WTC11 (cell line): ENCODE data around the gene ANTXRL. TPM values are rescaled to one million over a fixed set of nuclear protein-coding genes. Genes with fewer than 3 reads are reported as not detected.

Source experiments
- ATAC-seq: fragments of 200-7000 bp; cut with Tn5 transposase; 2 replicates; pipeline ENCODE4 v1.10.0; 2021; ENCODE audit warnings: mild to moderate bottlenecking, moderate library complexity
- CTCF ChIA-PET: fragments of 300-600 bp; sonication (Branson Sonifier 250); formaldehyde crosslinking; loops from one replicate; lab custom pipeline; 2021; ENCODE audit warnings: antibody characterized with exemption; lab: Charles Lee
- POLR2A ChIA-PET: fragments of 350-600 bp; sonication (Branson Sonifier 250); formaldehyde crosslinking; loops from one replicate; lab custom pipeline; 2021; ENCODE audit warnings: antibody characterized with exemption; lab: Charles Lee
- DNase-seq: peaks from one replicate; pipeline ENCODE4 v3.0.0; 2021; ENCODE audit warnings: low spot score
- H3K27ac Mint-ChIP-seq: 2 replicates; pipeline ENCODE4 v1.8.0; 2021; ENCODE audit warnings: mixed read lengths
- H3K27me3 Mint-ChIP-seq: 2 replicates; pipeline ENCODE4 v1.8.0; 2021; ENCODE audit warnings: low read depth, mild to moderate bottlenecking, moderate library complexity, mixed read lengths
- H3K36me3 Mint-ChIP-seq: 2 replicates; pipeline ENCODE4 v1.8.0; 2021; ENCODE audit warnings: mixed read lengths
- H3K4me1 Mint-ChIP-seq: 2 replicates; pipeline ENCODE4 v1.8.0; 2022; ENCODE audit warnings: mixed read lengths
- H3K4me3 Mint-ChIP-seq: 2 replicates; pipeline ENCODE4 v1.8.0; 2021; ENCODE audit warnings: mild to moderate bottlenecking, moderate library complexity, mixed read lengths
- H3K9me3 Mint-ChIP-seq: 2 replicates; pipeline ENCODE4 v1.8.0; 2021; ENCODE audit warnings: mixed read lengths
- E2F5 ChIP-seq: sonication (generic); formaldehyde crosslinking; IDR thresholded peaks from 2 replicates; pipeline ENCODE4 v1.8.1; 2022; ENCODE audit warnings: mild to moderate bottlenecking, moderate library complexity, missing genetic modification reagents
- ESRRA ChIP-seq: sonication (generic); formaldehyde crosslinking; IDR thresholded peaks from 2 replicates; pipeline ENCODE4 v1.8.1; 2022; ENCODE audit warnings: mild to moderate bottlenecking, missing genetic modification reagents, borderline replicate concordance
- FOXP1 ChIP-seq: sonication (generic); formaldehyde crosslinking; IDR thresholded peaks from 2 replicates; pipeline ENCODE4 v1.8.0; 2022; ENCODE audit warnings: missing genetic modification reagents, mild to moderate bottlenecking, moderate library complexity, borderline replicate concordance
- GTF2I ChIP-seq: fragments of 250-450 bp; sonication (Bioruptor Pico); conservative IDR thresholded peaks from 2 replicates; pipeline ENCODE4 v1.4.0; 2021; ENCODE audit warnings: mild to moderate bottlenecking
- JAZF1 ChIP-seq: fragments of 250-450 bp; sonication (Bioruptor Pico); IDR thresholded peaks from 2 replicates; pipeline ENCODE4 v1.9.0; 2021; ENCODE audit warnings: moderate library complexity, mild to moderate bottlenecking, inconsistent platforms
- KAT7 ChIP-seq: sonication (generic); formaldehyde crosslinking; IDR thresholded peaks from 2 replicates; pipeline ENCODE4 v1.8.1; 2023; ENCODE audit warnings: missing genetic modification reagents, mild to moderate bottlenecking, borderline replicate concordance
- MYBL2 ChIP-seq: sonication (generic); formaldehyde crosslinking; IDR thresholded peaks from 2 replicates; pipeline ENCODE4 v1.8.1; 2023; ENCODE audit warnings: mild to moderate bottlenecking, moderate library complexity, missing genetic modification reagents
- NFATC4 ChIP-seq: fragments of 250-450 bp; sonication (Bioruptor Pico); IDR thresholded peaks from 2 replicates; pipeline ENCODE4 v1.9.0; 2021; ENCODE audit warnings: mild to moderate bottlenecking
- NR2C2 ChIP-seq: sonication (generic); formaldehyde crosslinking; IDR thresholded peaks from 2 replicates; pipeline ENCODE4 v1.8.0; 2022; ENCODE audit warnings: mild to moderate bottlenecking, missing genetic modification reagents
- RELA ChIP-seq: sonication (generic); formaldehyde crosslinking; IDR thresholded peaks from 2 replicates; pipeline ENCODE4 v1.8.1; 2022; ENCODE audit warnings: missing genetic modification reagents, mild to moderate bottlenecking, borderline replicate concordance
- RORB ChIP-seq: fragments of 250-450 bp; sonication (Bioruptor Pico); IDR thresholded peaks from 2 replicates; pipeline ENCODE4 v1.9.0; 2021; ENCODE audit warnings: mild to moderate bottlenecking
- STAT6 ChIP-seq: sonication (generic); formaldehyde crosslinking; conservative IDR thresholded peaks from 2 replicates; pipeline ENCODE4 v1.8.1; 2023; ENCODE audit warnings: mild to moderate bottlenecking, low read depth, missing genetic modification reagents, moderate library complexity
- TP53 ChIP-seq: sonication (generic); formaldehyde crosslinking; IDR thresholded peaks from 2 replicates; pipeline ENCODE4 v1.8.1; 2023; ENCODE audit warnings: mild to moderate bottlenecking, missing genetic modification reagents
- ZNF396 ChIP-seq: fragments of 250-450 bp; sonication (Bioruptor Pico); IDR thresholded peaks from 2 replicates; pipeline ENCODE4 v1.8.0; 2021; ENCODE audit warnings: mild to moderate bottlenecking, moderate library complexity, borderline replicate concordance
- ZNF416 ChIP-seq: fragments of 250-450 bp; sonication (Bioruptor Pico); IDR thresholded peaks from 2 replicates; pipeline ENCODE4 v1.9.0; 2021; ENCODE audit warnings: mild to moderate bottlenecking, inconsistent platforms
- total RNA-seq: library from RNA; stranded (reverse); gene quantifications from 3 replicates; pipeline ENCODE4 v1.2.3, GENCODE V29; 2021
- TF ChIP-seq, protein P1 (sequence below): fragments of 250-450 bp; sonication (Bioruptor Pico); conservative IDR thresholded peaks from 2 replicates; pipeline ENCODE4 v1.9.0; 2021; ENCODE audit warnings: mild to moderate bottlenecking
- TF ChIP-seq, protein P2 (sequence below): sonication (generic); formaldehyde crosslinking; IDR thresholded peaks from 2 replicates; pipeline ENCODE4 v1.8.0; 2022; ENCODE audit warnings: mild to moderate bottlenecking, missing genetic modification reagents
- TF ChIP-seq, protein P3 (sequence below): sonication (generic); formaldehyde crosslinking; IDR thresholded peaks from 2 replicates; pipeline ENCODE4 v1.8.1; 2022; ENCODE audit warnings: missing genetic modification reagents, borderline replicate concordance

The ANTXRL gene
- total RNA-seq, 1 experiment from 2014 or later: not detected

- POLR2A ChIA-PET: no interaction called here
- ATAC-seq (no peak), DNase-seq (no peak)
- Mint-ChIP-seq H3K27ac (no peak overlapping the region), H3K27me3 (no peaks in the 10 kb centered on the region), H3K4me3 (no peak overlapping the region), H3K9me3 (no peaks in the 10 kb centered on the region), H3K4me1 (no peaks in the 10 kb centered on the region)
- TF ChIP-seq TP53: no peak
- no peak for TF ChIP-seq RORB (CRISPR knock-in tag)
- no peak for TF ChIP-seq JAZF1
- TF ChIP-seq, all 79 proteins: peak for 0
- H3K36me3 Mint-ChIP-seq: no peaks in the 10 kb centered on the region
- CTCF ChIA-PET: interaction anchor here (1.3 kb wide), 1 partner anchor 37 kb away, joined by 6 read pairs; no protein-coding TSS in a partner anchor
These were observed 20.4 kb upstream of the ANTXRL start for GRCh38 chr10:46266306-46266985.

DNA sequence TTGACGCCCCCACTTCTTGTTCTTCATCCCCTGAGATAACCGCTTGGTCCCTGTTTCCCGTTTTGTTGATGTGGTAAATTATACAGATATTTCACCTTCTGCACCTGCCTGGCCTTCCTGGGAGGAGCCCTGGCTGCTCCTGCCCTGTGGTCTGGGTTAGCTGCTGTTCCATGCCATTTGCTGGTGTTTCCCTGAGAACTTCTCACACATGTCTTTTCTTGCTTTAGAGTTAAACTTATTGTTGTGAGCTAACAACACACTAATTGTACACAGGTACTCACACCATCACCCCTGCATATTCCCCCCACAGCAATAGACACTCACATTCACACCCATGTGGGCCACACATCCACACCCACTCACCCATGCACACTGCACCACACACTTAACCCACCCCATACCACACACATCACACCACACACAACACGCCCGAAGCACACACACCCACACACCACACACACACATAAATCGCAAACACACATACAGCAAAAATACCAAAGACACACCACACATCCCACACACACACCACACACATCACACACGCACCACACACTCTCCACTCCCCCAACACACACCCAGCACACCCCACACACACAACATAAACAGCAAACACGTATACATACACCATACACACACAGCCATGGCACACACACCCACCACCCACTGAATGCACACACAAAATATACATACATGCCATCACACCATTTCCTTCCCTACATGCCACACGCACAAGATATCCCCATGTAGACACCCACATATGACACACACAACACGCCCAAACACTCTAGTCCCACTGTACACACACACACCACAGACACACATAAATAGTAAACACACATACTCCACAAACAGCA lies 19.4 kb upstream of the ANTXRL start:
- TF ChIP-seq STAT6: no peak
- no peak for TF ChIP-seq ZNF396 (CRISPR knock-in tag)
- no peak for TF ChIP-seq MYBL2
- TF ChIP-seq, protein P1, sequence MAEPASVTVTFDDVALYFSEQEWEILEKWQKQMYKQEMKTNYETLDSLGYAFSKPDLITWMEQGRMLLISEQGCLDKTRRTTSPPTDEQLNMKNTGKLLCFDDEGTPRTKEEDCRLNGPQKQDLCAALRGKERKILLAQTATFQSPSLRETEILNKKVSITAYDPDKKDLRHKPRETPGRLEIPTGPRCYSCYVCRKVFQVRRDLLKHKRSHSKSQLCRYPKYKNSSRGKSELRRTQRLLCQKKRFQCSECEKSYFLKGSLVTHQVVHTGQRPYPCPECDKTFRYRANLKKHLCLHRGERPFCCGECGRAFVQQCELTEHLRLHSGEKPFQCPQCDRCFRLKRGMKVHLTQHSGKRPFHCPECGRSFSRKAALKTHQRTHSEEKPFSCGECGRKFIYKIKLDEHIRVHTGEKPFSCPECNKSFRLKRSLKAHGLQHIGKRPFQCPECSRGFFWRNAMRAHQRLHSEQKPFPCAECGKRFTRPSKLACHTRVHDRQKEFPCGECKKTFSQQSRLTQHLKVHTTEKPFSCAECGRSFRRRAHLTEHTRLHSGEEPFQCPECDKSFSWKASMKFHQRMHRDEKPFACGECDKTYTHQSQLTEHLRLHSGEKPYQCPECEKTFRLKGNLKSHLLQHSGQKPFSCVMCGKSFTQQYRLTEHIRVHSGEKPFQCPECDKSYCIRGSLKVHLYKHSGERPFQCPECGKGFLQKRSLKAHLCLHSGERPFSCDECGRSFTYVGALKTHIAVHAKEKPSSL: no peak
- TF ChIP-seq FOXP1 (CRISPR knock-in tag): no peak
- TF ChIP-seq GTF2I (CRISPR knock-in tag): no peak
- no peak for TF ChIP-seq RORB (CRISPR knock-in tag)
- TF ChIP-seq, protein P2, sequence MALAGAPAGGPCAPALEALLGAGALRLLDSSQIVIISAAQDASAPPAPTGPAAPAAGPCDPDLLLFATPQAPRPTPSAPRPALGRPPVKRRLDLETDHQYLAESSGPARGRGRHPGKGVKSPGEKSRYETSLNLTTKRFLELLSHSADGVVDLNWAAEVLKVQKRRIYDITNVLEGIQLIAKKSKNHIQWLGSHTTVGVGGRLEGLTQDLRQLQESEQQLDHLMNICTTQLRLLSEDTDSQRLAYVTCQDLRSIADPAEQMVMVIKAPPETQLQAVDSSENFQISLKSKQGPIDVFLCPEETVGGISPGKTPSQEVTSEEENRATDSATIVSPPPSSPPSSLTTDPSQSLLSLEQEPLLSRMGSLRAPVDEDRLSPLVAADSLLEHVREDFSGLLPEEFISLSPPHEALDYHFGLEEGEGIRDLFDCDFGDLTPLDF (CRISPR knock-in tag): no peak
- TF ChIP-seq KAT7 (CRISPR knock-in tag): no peak
- TF ChIP-seq NFATC4 (CRISPR knock-in tag): no peak
- TF ChIP-seq RELA (CRISPR knock-in tag): no peak
- TF ChIP-seq ESRRA: no peak
- no peak for TF ChIP-seq ZNF416 (CRISPR knock-in tag)
- TF ChIP-seq, protein P3, sequence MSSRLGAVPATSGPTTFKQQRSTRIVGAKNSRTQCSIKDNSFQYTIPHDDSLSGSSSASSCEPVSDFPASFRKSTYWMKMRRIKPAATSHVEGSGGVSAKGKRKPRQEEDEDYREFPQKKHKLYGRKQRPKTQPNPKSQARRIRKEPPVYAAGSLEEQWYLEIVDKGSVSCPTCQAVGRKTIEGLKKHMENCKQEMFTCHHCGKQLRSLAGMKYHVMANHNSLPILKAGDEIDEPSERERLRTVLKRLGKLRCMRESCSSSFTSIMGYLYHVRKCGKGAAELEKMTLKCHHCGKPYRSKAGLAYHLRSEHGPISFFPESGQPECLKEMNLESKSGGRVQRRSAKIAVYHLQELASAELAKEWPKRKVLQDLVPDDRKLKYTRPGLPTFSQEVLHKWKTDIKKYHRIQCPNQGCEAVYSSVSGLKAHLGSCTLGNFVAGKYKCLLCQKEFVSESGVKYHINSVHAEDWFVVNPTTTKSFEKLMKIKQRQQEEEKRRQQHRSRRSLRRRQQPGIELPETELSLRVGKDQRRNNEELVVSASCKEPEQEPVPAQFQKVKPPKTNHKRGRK: no peak
- TF ChIP-seq E2F5 (CRISPR knock-in tag): no peak
- TF ChIP-seq NR2C2 (CRISPR knock-in tag): no peak
- CTCF ChIA-PET: interaction anchor here (1.3 kb wide), 1 partner anchor 38 kb away, joined by 6 read pairs; no protein-coding TSS in a partner anchor
- DNase-seq (no peak), ATAC-seq (no peak)
- POLR2A ChIA-PET: no interaction called here
- Mint-ChIP-seq H3K4me1 (no peaks in the 10 kb centered on the region), H3K9me3 (no peaks in the 10 kb centered on the region), H3K27ac (no peak overlapping the region), H3K4me3 (no peak overlapping the region), H3K36me3 (no peaks in the 10 kb centered on the region), H3K27me3 (no peaks in the 10 kb centered on the region)
